Hepatocyte (in vitro differentiated cells): ENCODE data around the gene ANKRD31. TPM values are rescaled to one million over a fixed set of nuclear protein-coding genes. Genes with fewer than 3 reads are reported as not detected.

Source experiments
- DNase-seq: peaks from one replicate; pipeline ENCODE4 v3.0.0-alpha.2; 2016; ENCODE audit warnings: low spot score
- H2AFZ ChIP-seq: fragments of 200-600 bp; sonication (generic); 2 replicates; pipeline ENCODE4 v1.6.0; 2016; ENCODE audit warnings: antibody characterized with exemption, mild to moderate bottlenecking
- H3K27ac ChIP-seq: fragments of 200-600 bp; sonication (generic); 2 replicates; pipeline ENCODE4 v1.5.1; 2016; ENCODE audit warnings: mild to moderate bottlenecking
- H3K27me3 ChIP-seq: fragments of 200-600 bp; sonication (generic); 2 replicates; pipeline ENCODE4 v1.6.1; 2016
- H3K36me3 ChIP-seq: fragments of 200-600 bp; sonication (generic); replicated peaks from 2 replicates; pipeline ENCODE4 v1.5.1; 2016; ENCODE audit warnings: low read depth; ENCODE audit not compliant: insufficient read depth
- H3K4me1 ChIP-seq: fragments of 200-600 bp; sonication (generic); 2 replicates; pipeline ENCODE4 v1.5.1; 2016; ENCODE audit warnings: mild to moderate bottlenecking, moderate library complexity; ENCODE audit not compliant: insufficient read depth
- H3K4me2 ChIP-seq: fragments of 200-600 bp; sonication (generic); 2 replicates; pipeline ENCODE4 v1.6.0; 2016
- H3K4me3 ChIP-seq: fragments of 200-600 bp; sonication (generic); 2 replicates; pipeline ENCODE4 v1.5.1; 2016; ENCODE audit warnings: mild to moderate bottlenecking
- H3K79me2 ChIP-seq: fragments of 200-600 bp; sonication (generic); 2 replicates; pipeline ENCODE4 v1.6.0; 2017; ENCODE audit warnings: mild to moderate bottlenecking
- H3K9me2 ChIP-seq: fragments of 200-600 bp; sonication (generic); replicated peaks from 2 replicates; pipeline ENCODE4 v1.6.0; 2017; ENCODE audit warnings: mild to moderate bottlenecking; ENCODE audit not compliant: insufficient read depth
- H3K9me3 ChIP-seq: fragments of 200-600 bp; sonication (generic); 2 replicates; pipeline ENCODE4 v1.5.1; 2016; ENCODE audit warnings: low read depth, mild to moderate bottlenecking
- H4K20me1 ChIP-seq: fragments of 200-600 bp; sonication (generic); 2 replicates; pipeline ENCODE4 v1.6.0; 2016; ENCODE audit warnings: mild to moderate bottlenecking; ENCODE audit not compliant: insufficient read depth, poor library complexity, severe bottlenecking
- EZH2 ChIP-seq: fragments of 200-600 bp; sonication (generic); IDR thresholded peaks from 2 replicates; pipeline ENCODE4 v1.6.1; 2016; ENCODE audit warnings: antibody characterized with exemption, mild to moderate bottlenecking, borderline replicate concordance
- EZH2phosphoT487 ChIP-seq: fragments of 200-600 bp; sonication (generic); IDR thresholded peaks from one replicate; pipeline ENCODE4 v1.6.1; 2018; ENCODE audit warnings: antibody characterized with exemption, mild to moderate bottlenecking, low read depth, moderate library complexity; ENCODE audit not compliant: unreplicated experiment, severe bottlenecking
- WGBS: methylation state at CpG from one replicate; pipeline ENCODE4 v1.1.6; 2016; ENCODE audit warnings: low lambda C conversion rate; ENCODE audit errors: missing lambda C conversion rate; 5-methylcytosine and 5-hydroxymethylcytosine counted together
- polyA plus RNA-seq: library from polyadenylated mRNA; unstranded; fragments of >200 nt; fragmentation: Nextera tagmentation; extraction: Ambion mirVana; gene quantifications from 2 replicates; pipeline ENCODE4 v1.2.1, GENCODE V29; 2016
- total RNA-seq: library from RNA; depleted of rRNA; stranded (reverse); fragments of >200 nt; gene quantifications from 2 replicates; pipeline ENCODE4 v1.2.3, GENCODE V29; 2014
- TF ChIP-seq, protein P1 (sequence below): fragments of 200-600 bp; sonication (generic); IDR thresholded peaks from 2 replicates; pipeline ENCODE4 v1.5.1; 2016; ENCODE audit warnings: antibody characterized with exemption, mild to moderate bottlenecking; ENCODE audit not compliant: poor library complexity

The ANKRD31 gene
- total and polyA plus RNA-seq, 2 experiments from 2014 or later = 0.19 to 0.47 TPM

DNA sequence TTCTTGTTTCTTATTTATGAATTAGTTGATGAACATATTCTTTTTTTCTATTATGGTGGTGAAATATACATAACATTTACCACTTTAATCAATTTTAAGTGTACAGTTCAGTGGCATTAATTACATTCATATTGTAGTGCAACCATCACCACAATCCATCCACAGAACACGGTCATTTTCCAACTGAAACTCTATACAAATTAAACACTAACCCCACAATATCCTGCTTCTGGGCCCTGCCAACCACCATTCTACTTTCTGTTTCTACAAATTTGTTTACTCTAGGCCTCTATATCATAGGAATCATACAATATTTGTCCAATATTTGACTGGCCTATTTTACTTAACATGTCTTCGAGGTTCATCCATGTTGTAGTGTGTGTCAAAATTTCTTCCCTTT lies 191.6 kb downstream of the ANKRD31 start:
- H3K4me3 ChIP-seq = no peak overlapping the region
- 98% methylated on average over 2 of the region's 2 CpGs for WGBS
- no peaks in the 10 kb centered on the region for H3K36me3 ChIP-seq
- no peak overlapping the region for H3K4me2 ChIP-seq
- H4K20me1 ChIP-seq = no peaks in the 10 kb centered on the region
- TF ChIP-seq, protein P1, sequence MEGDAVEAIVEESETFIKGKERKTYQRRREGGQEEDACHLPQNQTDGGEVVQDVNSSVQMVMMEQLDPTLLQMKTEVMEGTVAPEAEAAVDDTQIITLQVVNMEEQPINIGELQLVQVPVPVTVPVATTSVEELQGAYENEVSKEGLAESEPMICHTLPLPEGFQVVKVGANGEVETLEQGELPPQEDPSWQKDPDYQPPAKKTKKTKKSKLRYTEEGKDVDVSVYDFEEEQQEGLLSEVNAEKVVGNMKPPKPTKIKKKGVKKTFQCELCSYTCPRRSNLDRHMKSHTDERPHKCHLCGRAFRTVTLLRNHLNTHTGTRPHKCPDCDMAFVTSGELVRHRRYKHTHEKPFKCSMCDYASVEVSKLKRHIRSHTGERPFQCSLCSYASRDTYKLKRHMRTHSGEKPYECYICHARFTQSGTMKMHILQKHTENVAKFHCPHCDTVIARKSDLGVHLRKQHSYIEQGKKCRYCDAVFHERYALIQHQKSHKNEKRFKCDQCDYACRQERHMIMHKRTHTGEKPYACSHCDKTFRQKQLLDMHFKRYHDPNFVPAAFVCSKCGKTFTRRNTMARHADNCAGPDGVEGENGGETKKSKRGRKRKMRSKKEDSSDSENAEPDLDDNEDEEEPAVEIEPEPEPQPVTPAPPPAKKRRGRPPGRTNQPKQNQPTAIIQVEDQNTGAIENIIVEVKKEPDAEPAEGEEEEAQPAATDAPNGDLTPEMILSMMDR = no peak
- TF ChIP-seq EZH2phosphoT487 (no peak), EZH2 (no peak)
- H3K9me3 ChIP-seq = no peaks in the 10 kb centered on the region
- H3K27me3 ChIP-seq = no peaks in the 10 kb centered on the region
- DNase-seq = no peak
- H3K79me2 ChIP-seq = peaks cover 33% of the 10 kb centered on the region
- H2AFZ ChIP-seq = no peak overlapping the region
- H3K4me1 ChIP-seq = peaks cover 17% of the 10 kb centered on the region
- H3K27ac ChIP-seq = no peak overlapping the region
- no peaks in the 10 kb centered on the region for H3K9me2 ChIP-seq

DNA sequence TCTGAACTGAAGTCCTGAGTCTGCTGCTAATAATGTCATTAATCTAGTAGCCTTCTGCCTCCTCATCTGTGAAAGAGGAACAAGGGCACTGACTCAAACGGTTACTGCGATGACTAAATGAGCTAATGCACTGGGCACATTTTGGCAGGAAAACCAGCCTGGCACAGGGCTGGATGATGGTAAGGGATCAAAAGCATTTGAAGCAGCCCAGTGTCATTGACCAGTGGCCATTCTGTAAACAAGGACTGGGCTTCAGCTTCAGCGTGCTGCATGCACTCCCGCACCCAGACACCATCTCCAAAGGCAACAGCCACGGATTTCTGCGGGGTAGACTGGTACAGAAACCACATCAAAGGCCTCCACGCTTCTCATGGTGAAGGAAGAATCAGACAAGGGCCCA lies 192.3 kb downstream of the ANKRD31 start:
- no peak for DNase-seq
- no peaks in the 10 kb centered on the region for H3K9me3 ChIP-seq
- no peak overlapping the region for H3K27ac ChIP-seq
- peaks cover 17% of the 10 kb centered on the region for H3K4me1 ChIP-seq
- no peaks in the 10 kb centered on the region for H3K27me3 ChIP-seq
- H3K4me2 ChIP-seq = no peak overlapping the region
- TF ChIP-seq EZH2phosphoT487 (no peak), EZH2 (no peak)
- TF ChIP-seq, protein P1 = no peak
- H3K79me2 ChIP-seq = peaks cover 26% of the 10 kb centered on the region
- H3K36me3 ChIP-seq = no peaks in the 10 kb centered on the region
- H3K4me3 ChIP-seq = no peak overlapping the region
- 90% methylated on average over 7 of the region's 7 CpGs for WGBS
- H2AFZ ChIP-seq = no peak overlapping the region
- no peaks in the 10 kb centered on the region for H4K20me1 ChIP-seq
- no peaks in the 10 kb centered on the region for H3K9me2 ChIP-seq

DNA sequence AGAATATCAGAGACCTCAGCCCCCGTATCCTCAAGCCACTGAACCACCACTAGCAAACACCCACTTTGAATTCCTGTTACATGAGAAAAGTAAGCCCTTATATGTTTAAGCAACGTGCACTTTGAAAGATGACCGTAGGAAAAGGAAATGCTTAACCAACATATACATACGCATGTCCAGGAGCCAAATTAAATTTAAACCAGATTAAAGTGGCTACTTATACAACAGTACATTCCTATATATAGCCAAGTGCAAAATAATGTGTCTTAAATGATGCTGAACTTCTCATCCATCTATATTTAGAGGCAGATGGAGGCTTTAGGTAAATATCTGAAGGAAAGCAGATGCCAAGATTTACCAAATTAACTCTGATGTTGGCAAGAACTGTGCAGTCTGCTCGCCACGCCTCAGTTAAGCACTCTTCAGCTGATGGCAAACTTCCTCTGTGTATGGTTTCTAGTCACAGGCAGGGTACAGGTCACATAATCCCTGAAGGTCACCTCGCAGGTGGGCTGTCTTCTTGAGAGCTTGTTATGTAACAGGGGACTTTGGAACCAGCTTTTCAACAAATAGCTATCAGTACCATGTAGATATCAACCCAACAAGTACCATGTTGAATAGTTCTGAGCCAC lies 192.9 kb downstream of the ANKRD31 start:
- H3K36me3 ChIP-seq = no peaks in the 10 kb centered on the region
- H2AFZ ChIP-seq = no peak overlapping the region

More for the DNA sequence above, 192.9 kb downstream of the ANKRD31 start:
- TF ChIP-seq EZH2 (no peak), EZH2phosphoT487 (no peak)
- TF ChIP-seq, protein P1 = no peak
- no peaks in the 10 kb centered on the region for H3K9me2 ChIP-seq
- 88% methylated on average over 7 of the region's 7 CpGs for WGBS
- H3K4me1 ChIP-seq = peaks cover 17% of the 10 kb centered on the region
- no peaks in the 10 kb centered on the region for H4K20me1 ChIP-seq
- H3K79me2 ChIP-seq = peaks cover 20% of the 10 kb centered on the region
- no peak overlapping the region for H3K4me3 ChIP-seq
- H3K27ac ChIP-seq = no peak overlapping the region
- H3K4me2 ChIP-seq = no peak overlapping the region
- no peaks in the 10 kb centered on the region for H3K9me3 ChIP-seq
- H3K27me3 ChIP-seq = no peaks in the 10 kb centered on the region
- no peak for DNase-seq
